SK-N-MC (cell line): ENCODE results near the gene C19orf67.

Experiments used
- DNase-seq: peaks from one replicate; pipeline ENCODE4 v3.0.0-alpha.2; 2011; ENCODE audit warnings: low read depth, low spot score
- H3K27ac ChIP-seq: fragments of 200-600 bp; sonication (generic); 2 replicates; pipeline ENCODE4 v1.5.1; 2016; ENCODE audit warnings: mixed run types
- H3K36me3 ChIP-seq: fragments of 200-600 bp; sonication (generic); 2 replicates; pipeline ENCODE4 v1.6.1; 2017; ENCODE audit warnings: antibody characterized with exemption, low read length, mixed read lengths; ENCODE audit not compliant: insufficient read depth
- H3K4me3 ChIP-seq: fragments of 200-600 bp; sonication (generic); 2 replicates; pipeline ENCODE4 v1.5.1; 2016
- H3K9ac ChIP-seq: fragments of 200-600 bp; sonication (generic); 2 replicates; pipeline ENCODE4 v1.8.0; 2017; ENCODE audit warnings: mixed run types, mixed read lengths; ENCODE audit not compliant: insufficient read length
- H3K9me3 ChIP-seq: fragments of 200-600 bp; sonication (generic); 2 replicates; pipeline ENCODE4 v1.6.1; 2017; ENCODE audit warnings: low read depth, mild to moderate bottlenecking, antibody characterized with exemption, low read length, moderate library complexity, mixed read lengths
- EZH2 ChIP-seq: fragments of 200-600 bp; sonication (generic); IDR thresholded peaks from one replicate; pipeline ENCODE4 v1.6.1; 2017; ENCODE audit warnings: antibody characterized with exemption
- FOXP2 ChIP-seq: optimal IDR thresholded peaks from 2 replicates; pipeline ENCODE3; 2011; ENCODE audit warnings: mild to moderate bottlenecking, moderate library complexity; ENCODE audit not compliant: insufficient read depth; ENCODE audit errors: extremely low read length, control extremely low read depth
- POLR2AphosphoS5 ChIP-seq: IDR thresholded peaks from 2 replicates; pipeline ENCODE4 v1.6.1; 2012; ENCODE audit warnings: mild to moderate bottlenecking, low read depth, low read length, borderline replicate concordance

The C19orf67 gene

GRCh38 chr19:14112809-14113385 lies 27.3 kb upstream of the C19orf67 start:
- DNase-seq = no peak
- Histone ChIP-seq H3K36me3 (no peaks in the 10 kb centered on the region), H3K27ac (no peak overlapping the region), H3K9me3 (no peaks in the 10 kb centered on the region), H3K4me3 (no peak overlapping the region), H3K9ac (no peak overlapping the region)
- TF ChIP-seq POLR2AphosphoS5 (no peak), FOXP2 (no peak), EZH2 (no peak)

DNA sequence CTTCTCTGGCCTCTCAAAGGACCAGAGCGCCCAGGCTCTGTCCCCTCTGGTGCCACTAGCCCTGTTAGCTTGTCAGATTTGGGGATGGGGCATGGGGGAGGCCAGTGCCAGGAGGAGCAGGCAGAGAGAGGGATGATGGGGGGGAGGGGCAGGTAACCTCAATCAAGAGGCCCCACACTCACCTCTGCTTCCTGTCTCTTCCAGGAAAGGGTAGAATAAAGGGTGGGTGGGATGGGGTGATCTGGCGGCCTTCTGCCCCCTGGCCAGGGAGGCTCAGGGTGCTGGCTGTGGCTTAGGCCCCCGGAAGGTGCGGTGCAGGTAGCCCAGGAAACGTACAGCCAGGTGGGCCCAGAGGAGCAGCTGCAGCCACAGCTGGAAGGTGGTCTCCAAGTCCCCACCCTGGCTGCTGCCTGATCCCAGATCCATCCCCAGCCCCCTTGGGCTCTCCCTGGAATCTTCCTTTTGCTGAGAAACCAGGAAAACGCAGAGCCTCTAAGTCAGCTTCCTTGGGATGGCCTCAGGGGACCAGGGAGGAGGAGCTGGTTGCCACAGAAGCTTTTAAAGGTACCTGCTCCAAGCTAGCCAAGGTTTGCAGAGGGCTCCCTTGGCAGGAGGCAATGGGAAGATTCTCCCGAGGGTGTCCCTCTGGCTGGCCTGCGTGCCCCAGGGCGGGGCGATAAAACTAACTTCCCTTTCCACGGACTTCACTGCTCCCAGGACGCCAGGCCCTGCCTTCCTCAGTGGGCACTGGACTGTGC lies 26.6 kb upstream of the C19orf67 start:
- no peaks in the 10 kb centered on the region for H3K36me3 ChIP-seq
- H3K9ac ChIP-seq = no peak overlapping the region
- TF ChIP-seq POLR2AphosphoS5 (no peak), EZH2 (no peak), FOXP2 (no peak)
- DNase-seq = no peak
- H3K4me3 ChIP-seq = no peak overlapping the region
- H3K27ac ChIP-seq = no peak overlapping the region
- H3K9me3 ChIP-seq = no peaks in the 10 kb centered on the region

DNA sequence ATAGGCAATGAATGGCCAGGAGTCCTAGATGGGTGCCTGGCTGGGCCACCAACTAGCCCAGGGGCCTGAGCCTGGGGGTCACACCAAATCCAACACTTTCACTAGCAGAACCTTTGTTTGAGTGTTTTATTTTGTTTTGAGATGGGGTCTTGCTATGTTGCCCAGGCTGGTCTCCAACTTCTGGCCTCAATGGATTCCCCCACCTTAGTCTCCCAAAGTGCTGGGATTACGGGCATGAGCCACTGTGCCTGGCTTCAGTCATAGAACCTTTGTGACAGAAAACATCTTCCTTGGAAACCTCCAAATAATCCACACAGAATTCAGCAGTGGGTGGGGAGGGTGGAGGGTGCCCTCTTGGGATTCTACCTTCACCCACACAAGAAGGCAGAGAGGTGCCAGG lies 25.9 kb upstream of the C19orf67 start:
- TF ChIP-seq POLR2AphosphoS5 (no peak), EZH2 (no peak), FOXP2 (no peak)
- H3K9ac ChIP-seq = no peak overlapping the region
- H3K27ac ChIP-seq = no peak overlapping the region
- H3K36me3 ChIP-seq = no peaks in the 10 kb centered on the region
- no peaks in the 10 kb centered on the region for H3K9me3 ChIP-seq
- H3K4me3 ChIP-seq = no peak overlapping the region
- DNase-seq = no peak

GRCh38 chr19:14110650-14111049 lies 25.1 kb upstream of the C19orf67 start:
- Histone ChIP-seq H3K27ac (no peak overlapping the region), H3K4me3 (no peak overlapping the region), H3K36me3 (no peaks in the 10 kb centered on the region), H3K9me3 (no peaks in the 10 kb centered on the region), H3K9ac (no peak overlapping the region)
- DNase-seq = no peak
- no peak for TF ChIP-seq EZH2
- no peak for TF ChIP-seq FOXP2
- TF ChIP-seq POLR2AphosphoS5 = no peak

- Histone ChIP-seq H3K4me3 (no peak overlapping the region), H3K36me3 (no peaks in the 10 kb centered on the region), H3K9me3 (no peaks in the 10 kb centered on the region), H3K27ac (no peak overlapping the region), H3K9ac (no peak overlapping the region)
- TF ChIP-seq POLR2AphosphoS5 (no peak), FOXP2 (no peak), EZH2 (no peak)
- no peak for DNase-seq
Observed at GRCh38 chr19:14107581-14108461, 22.2 kb upstream of the C19orf67 start.

DNA sequence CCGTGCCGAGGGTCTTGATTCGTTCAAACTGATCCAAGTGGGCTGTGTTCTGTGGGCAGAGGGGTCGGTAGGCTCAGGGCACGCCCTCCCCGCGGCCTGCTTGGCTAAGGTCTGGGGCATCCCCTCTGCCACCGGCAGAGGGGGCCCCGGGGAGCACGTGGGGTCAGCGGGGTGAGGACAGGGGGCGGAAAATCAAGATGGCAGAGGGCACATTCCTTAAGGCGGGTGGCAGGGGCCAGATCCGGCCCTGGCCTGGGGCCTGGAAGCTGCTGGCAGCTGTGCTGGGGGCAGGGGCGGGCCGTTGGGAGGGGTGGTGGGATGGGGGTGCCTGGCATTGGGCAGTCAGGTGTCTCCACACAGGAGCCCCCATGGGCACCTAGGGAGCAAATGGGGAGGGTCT lies 21.3 kb upstream of the C19orf67 start:
- H3K27ac ChIP-seq = no peak overlapping the region
- TF ChIP-seq FOXP2 = no peak
- no peak for TF ChIP-seq EZH2
- no peak for TF ChIP-seq POLR2AphosphoS5
- no peak overlapping the region for H3K9ac ChIP-seq
- DNase-seq = no peak
- no peak overlapping the region for H3K4me3 ChIP-seq
- no peaks in the 10 kb centered on the region for H3K9me3 ChIP-seq
- H3K36me3 ChIP-seq = peaks cover 4% of the 10 kb centered on the region; the same call in 1 of the 2 replicates

GRCh38 chr19:14105680-14106079 lies 20.1 kb upstream of the C19orf67 start:
- Histone ChIP-seq H3K9ac (no peak overlapping the region), H3K36me3 (peaks cover 4% of the 10 kb centered on the region; the same call in 1 of the 2 replicates), H3K9me3 (no peaks in the 10 kb centered on the region), H3K4me3 (no peak overlapping the region), H3K27ac (no peak overlapping the region)
- no peak for TF ChIP-seq FOXP2
- TF ChIP-seq POLR2AphosphoS5 = no peak
- TF ChIP-seq EZH2 = no peak
- DNase-seq = no peak

- no peak overlapping the region for H3K4me3 ChIP-seq
- H3K9me3 ChIP-seq = no peaks in the 10 kb centered on the region
- no peak overlapping the region for H3K27ac ChIP-seq
- no peak overlapping the region for H3K9ac ChIP-seq
- no peak for DNase-seq
- TF ChIP-seq POLR2AphosphoS5 (no peak), EZH2 (no peak), FOXP2 (no peak)
- H3K36me3 ChIP-seq = peaks cover 4% of the 10 kb centered on the region; the same call in 1 of the 2 replicates
Observed at GRCh38 chr19:14103310-14103709, 17.7 kb upstream of the C19orf67 start.
